ENCODE data around the gene FBXW7.

Gene FBXW7

GRCh38 chr4:152421576-152421975, 114.3 kb downstream of the FBXW7 start:
- no peak for DNase-seq

GRCh38 chr4:152419809-152420208, 116.1 kb downstream of the FBXW7 start:
- DNase-seq: no peak

GRCh38 chr4:152417673-152418072, 118.2 kb downstream of the FBXW7 start:
- DNase-seq: no peak

- no peak for DNase-seq
These were observed 119.9 kb downstream of the FBXW7 start for GRCh38 chr4:152415980-152416379.

- peak; percentile 3 for DNase-seq
These were observed 127.2 kb downstream of the FBXW7 start for GRCh38 chr4:152408514-152409327.

- no peak for DNase-seq
These were observed 134.5 kb downstream of the FBXW7 start for GRCh38 chr4:152401424-152401823.

GRCh38 chr4:152399246-152399645, 136.6 kb downstream of the FBXW7 start:
- DNase-seq: peak; percentile 4

- no peak for DNase-seq
These were observed 137.8 kb downstream of the FBXW7 start for GRCh38 chr4:152398060-152398459.

GRCh38 chr4:152394791-152395190, 141.1 kb downstream of the FBXW7 start:
- no peak for DNase-seq

- DNase-seq: no peak
These were observed 143.8 kb downstream of the FBXW7 start for GRCh38 chr4:152392079-152392478.

GRCh38 chr4:152390216-152390615, 145.7 kb downstream of the FBXW7 start:
- no peak for DNase-seq

GRCh38 chr4:152389359-152389758, 146.5 kb downstream of the FBXW7 start:
- no peak for DNase-seq

- no peak for DNase-seq
These were observed 150.3 kb downstream of the FBXW7 start for GRCh38 chr4:152385551-152385950.

GRCh38 chr4:152382057-152382785, 153.7 kb downstream of the FBXW7 start:
- DNase-seq: no peak

GRCh38 chr4:152380919-152381318, 155.0 kb downstream of the FBXW7 start:
- no peak for DNase-seq

GRCh38 chr4:152380185-152380584, 155.7 kb downstream of the FBXW7 start:
- DNase-seq: no peak

- DNase-seq: no peak
These were observed 161.1 kb downstream of the FBXW7 start for GRCh38 chr4:152374606-152375285.

GRCh38 chr4:152374153-152374552, 161.7 kb downstream of the FBXW7 start:
- no peak for DNase-seq

- no peak for DNase-seq
These were observed 163.4 kb downstream of the FBXW7 start for GRCh38 chr4:152372444-152372843.

- no peak for DNase-seq
These were observed 166.0 kb downstream of the FBXW7 start for GRCh38 chr4:152369902-152370295.

GRCh38 chr4:152369203-152369901, 166.5 kb downstream of the FBXW7 start:
- no peak for DNase-seq

- no peak for DNase-seq
These were observed 167.9 kb downstream of the FBXW7 start for GRCh38 chr4:152368001-152368400.

- no peak for DNase-seq
These were observed 171.0 kb downstream of the FBXW7 start for GRCh38 chr4:152364883-152365282.

Data from KG1 (cell line).